Measurements from ENCODE around the gene ELK3. TPM values are rescaled to one million over a fixed set of nuclear protein-coding genes. Genes with fewer than 3 reads are reported as not detected.

ELK3 gene
- total RNA-seq, 1 donor from 2014 or later: 41.2 TPM

DNA sequence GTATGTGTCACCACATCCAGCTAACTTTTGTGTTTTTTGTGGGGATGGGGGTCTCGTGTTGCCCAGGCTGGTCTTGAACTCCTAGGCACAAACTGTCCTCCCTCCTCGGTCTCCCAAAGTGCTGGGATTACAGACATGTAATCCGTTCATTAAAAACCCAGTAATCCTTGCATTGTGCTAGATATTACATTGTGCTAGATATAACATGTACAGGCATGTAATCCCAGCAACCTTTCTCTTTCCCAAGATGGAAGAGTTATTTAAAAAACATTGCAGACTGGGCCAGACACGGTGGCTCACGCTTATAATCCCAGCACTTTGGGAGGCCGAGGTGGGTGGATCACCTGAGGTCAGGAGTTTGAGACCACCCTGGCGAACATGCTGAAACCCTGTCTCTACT is 19.7 kb downstream of the ELK3 start:
- DNase-seq: no peak
- Histone ChIP-seq H3K9me3 (no peaks in the 10 kb centered on the region), H3K27me3 (no peaks in the 10 kb centered on the region), H3K27ac (no peak overlapping the region), H3K36me3 (peaks cover 7% of the 10 kb centered on the region), H3K4me3 (no peak overlapping the region), H3K4me1 (peaks cover 37% of the 10 kb centered on the region)
- TF ChIP-seq, protein P1, sequence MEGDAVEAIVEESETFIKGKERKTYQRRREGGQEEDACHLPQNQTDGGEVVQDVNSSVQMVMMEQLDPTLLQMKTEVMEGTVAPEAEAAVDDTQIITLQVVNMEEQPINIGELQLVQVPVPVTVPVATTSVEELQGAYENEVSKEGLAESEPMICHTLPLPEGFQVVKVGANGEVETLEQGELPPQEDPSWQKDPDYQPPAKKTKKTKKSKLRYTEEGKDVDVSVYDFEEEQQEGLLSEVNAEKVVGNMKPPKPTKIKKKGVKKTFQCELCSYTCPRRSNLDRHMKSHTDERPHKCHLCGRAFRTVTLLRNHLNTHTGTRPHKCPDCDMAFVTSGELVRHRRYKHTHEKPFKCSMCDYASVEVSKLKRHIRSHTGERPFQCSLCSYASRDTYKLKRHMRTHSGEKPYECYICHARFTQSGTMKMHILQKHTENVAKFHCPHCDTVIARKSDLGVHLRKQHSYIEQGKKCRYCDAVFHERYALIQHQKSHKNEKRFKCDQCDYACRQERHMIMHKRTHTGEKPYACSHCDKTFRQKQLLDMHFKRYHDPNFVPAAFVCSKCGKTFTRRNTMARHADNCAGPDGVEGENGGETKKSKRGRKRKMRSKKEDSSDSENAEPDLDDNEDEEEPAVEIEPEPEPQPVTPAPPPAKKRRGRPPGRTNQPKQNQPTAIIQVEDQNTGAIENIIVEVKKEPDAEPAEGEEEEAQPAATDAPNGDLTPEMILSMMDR (IDR thresholded peaks at IDR 0.05): no peak
- no peak for ATAC-seq
- intact Hi-C loops (cut with DNase I): no loop called here

DNA sequence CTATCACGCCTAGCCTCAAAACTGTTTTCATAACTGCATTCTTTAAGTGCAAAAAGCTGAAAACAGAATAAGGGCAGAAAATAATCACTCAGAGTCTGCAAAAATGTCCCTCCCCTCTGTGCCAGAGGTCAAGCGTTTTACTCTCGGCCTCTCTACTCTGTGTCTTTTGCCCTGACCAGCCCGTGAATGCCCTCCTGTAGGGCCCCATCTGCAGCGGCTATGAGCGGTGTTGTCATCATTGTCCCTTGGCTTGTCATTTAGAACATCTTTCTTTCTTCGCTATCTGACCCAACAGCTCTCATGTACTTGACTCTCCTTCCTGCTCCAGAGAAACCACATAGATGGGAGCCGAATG is 21.7 kb downstream of the ELK3 start:
- peaks cover 32% of the 10 kb centered on the region for H3K4me1 ChIP-seq
- no peak overlapping the region for H3K27ac ChIP-seq

GRCh38 chr12:96218989-96219678 is 25.0 kb downstream of the ELK3 start:
- no peak for ATAC-seq
- H3K9me3 ChIP-seq: no peaks in the 10 kb centered on the region
- H3K27ac ChIP-seq: peak overlapping the region; percentile 77
- H3K36me3 ChIP-seq: peaks cover 2% of the 10 kb centered on the region
- H3K4me3 ChIP-seq: no peak overlapping the region
- no peaks in the 10 kb centered on the region for H3K27me3 ChIP-seq
- intact Hi-C loops (cut with DNase I): loop anchor here (5.0 kb wide), 1 partner anchor 157 kb away; no protein-coding TSS in a partner anchor
- TF ChIP-seq, protein P1 (IDR thresholded peaks at IDR 0.05): no peak
- DNase-seq: no peak
- peaks cover 22% of the 10 kb centered on the region for H3K4me1 ChIP-seq

More for the DNA sequence above, 21.7 kb downstream of the ELK3 start:
- DNase-seq: no peak
- no peak overlapping the region for H3K4me3 ChIP-seq
- intact Hi-C loops (cut with DNase I): loop anchor here (5.0 kb wide), 1 partner anchor 154 kb away; no protein-coding TSS in a partner anchor
- no peaks in the 10 kb centered on the region for H3K9me3 ChIP-seq
- ATAC-seq: no peak
- peaks cover 7% of the 10 kb centered on the region for H3K36me3 ChIP-seq
- TF ChIP-seq, protein P1 (IDR thresholded peaks at IDR 0.05): no peak
- no peaks in the 10 kb centered on the region for H3K27me3 ChIP-seq

GRCh38 chr12:96219700-96220206 is 25.6 kb downstream of the ELK3 start:
- Histone ChIP-seq H3K27me3 (no peaks in the 10 kb centered on the region), H3K4me3 (no peak overlapping the region), H3K9me3 (no peaks in the 10 kb centered on the region), H3K27ac (peak overlapping the region; percentile 77), H3K4me1 (peaks cover 28% of the 10 kb centered on the region), H3K36me3 (peaks cover 7% of the 10 kb centered on the region)
- TF ChIP-seq, protein P1 (IDR thresholded peaks at IDR 0.05): no peak
- intact Hi-C loops (cut with DNase I): loop anchor here (5.0 kb wide), 1 partner anchor 157 kb away; no protein-coding TSS in a partner anchor
- DNase-seq (peak; percentile 91), ATAC-seq (peak; percentile 93)

DNA sequence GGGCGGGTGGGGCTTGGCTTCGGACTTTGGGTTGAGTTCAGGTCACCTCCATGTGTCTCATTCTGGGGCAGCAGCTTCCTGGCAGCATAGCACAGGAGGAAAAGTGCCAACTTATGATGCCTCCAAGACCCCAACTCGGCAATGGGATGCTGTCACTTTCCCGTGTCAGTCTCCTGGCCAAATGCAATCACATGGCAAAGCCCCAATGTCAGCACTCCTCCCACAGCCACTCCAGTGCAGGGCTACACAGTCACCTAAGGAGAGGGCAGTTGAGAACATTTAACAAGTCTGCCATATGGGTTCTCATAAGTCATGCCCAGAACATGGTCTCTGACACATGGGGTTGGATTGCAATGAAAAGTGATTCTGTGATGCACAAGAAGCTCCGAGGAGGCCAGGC is 26.7 kb downstream of the ELK3 start:
- TF ChIP-seq, protein P1 (IDR thresholded peaks at IDR 0.05): no peak
- no peaks in the 10 kb centered on the region for H3K9me3 ChIP-seq
- H3K27me3 ChIP-seq: no peaks in the 10 kb centered on the region
- H3K36me3 ChIP-seq: peaks cover 18% of the 10 kb centered on the region
- no peak overlapping the region for H3K4me3 ChIP-seq
- intact Hi-C loops (cut with DNase I): no loop called here
- no peak for ATAC-seq
- no peak for DNase-seq
- H3K27ac ChIP-seq: peak overlapping the region; percentile 70
- H3K4me1 ChIP-seq: peaks cover 21% of the 10 kb centered on the region
